ENCODE measurements around the gene ANGPTL2.

Gene ANGPTL2

DNA sequence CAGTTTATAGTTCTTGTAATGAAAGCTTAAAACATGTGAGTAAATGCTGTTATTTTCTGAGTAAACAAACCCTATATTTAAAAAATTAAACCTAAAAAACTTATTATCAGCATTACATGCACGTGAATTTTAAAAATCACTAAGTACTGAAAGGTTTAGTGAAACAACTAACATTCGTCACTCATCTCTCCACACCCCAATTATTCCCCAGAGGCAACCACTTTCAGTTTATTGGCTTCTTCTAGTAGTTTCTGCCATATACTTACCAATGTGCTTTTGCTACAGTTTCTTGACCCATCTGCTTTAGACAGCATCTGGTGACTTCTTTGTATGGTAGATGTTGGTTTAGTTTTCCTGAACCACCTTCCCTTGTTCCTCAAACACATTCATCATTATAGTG is 58.1 kb downstream of the ANGPTL2 start:
- in situ Hi-C loops (cut with HindIII; ENCODE audit: low sequenced_read_pairs) = no loop called here
- TF ChIP-seq, protein P1, sequence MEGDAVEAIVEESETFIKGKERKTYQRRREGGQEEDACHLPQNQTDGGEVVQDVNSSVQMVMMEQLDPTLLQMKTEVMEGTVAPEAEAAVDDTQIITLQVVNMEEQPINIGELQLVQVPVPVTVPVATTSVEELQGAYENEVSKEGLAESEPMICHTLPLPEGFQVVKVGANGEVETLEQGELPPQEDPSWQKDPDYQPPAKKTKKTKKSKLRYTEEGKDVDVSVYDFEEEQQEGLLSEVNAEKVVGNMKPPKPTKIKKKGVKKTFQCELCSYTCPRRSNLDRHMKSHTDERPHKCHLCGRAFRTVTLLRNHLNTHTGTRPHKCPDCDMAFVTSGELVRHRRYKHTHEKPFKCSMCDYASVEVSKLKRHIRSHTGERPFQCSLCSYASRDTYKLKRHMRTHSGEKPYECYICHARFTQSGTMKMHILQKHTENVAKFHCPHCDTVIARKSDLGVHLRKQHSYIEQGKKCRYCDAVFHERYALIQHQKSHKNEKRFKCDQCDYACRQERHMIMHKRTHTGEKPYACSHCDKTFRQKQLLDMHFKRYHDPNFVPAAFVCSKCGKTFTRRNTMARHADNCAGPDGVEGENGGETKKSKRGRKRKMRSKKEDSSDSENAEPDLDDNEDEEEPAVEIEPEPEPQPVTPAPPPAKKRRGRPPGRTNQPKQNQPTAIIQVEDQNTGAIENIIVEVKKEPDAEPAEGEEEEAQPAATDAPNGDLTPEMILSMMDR (IDR thresholded peaks at IDR 0.05; ENCODE audit: low read depth, low read length) = no peak
- no peak overlapping the region for H3K4me3 ChIP-seq (ENCODE audit: low read depth, low read length)
- no peak for DNase-seq (ENCODE audit: low read depth, low spot score)

- DNase-seq (ENCODE audit: low read depth, low spot score) = no peak
- TF ChIP-seq, protein P1 (IDR thresholded peaks at IDR 0.05; ENCODE audit: low read depth, low read length) = no peak
- in situ Hi-C loops (cut with HindIII; ENCODE audit: low sequenced_read_pairs) = no loop called here
- no peak overlapping the region for H3K4me3 ChIP-seq (ENCODE audit: low read depth, low read length)
These were observed 61.0 kb downstream of the ANGPTL2 start for GRCh38 chr9:127061411-127061810.

DNA sequence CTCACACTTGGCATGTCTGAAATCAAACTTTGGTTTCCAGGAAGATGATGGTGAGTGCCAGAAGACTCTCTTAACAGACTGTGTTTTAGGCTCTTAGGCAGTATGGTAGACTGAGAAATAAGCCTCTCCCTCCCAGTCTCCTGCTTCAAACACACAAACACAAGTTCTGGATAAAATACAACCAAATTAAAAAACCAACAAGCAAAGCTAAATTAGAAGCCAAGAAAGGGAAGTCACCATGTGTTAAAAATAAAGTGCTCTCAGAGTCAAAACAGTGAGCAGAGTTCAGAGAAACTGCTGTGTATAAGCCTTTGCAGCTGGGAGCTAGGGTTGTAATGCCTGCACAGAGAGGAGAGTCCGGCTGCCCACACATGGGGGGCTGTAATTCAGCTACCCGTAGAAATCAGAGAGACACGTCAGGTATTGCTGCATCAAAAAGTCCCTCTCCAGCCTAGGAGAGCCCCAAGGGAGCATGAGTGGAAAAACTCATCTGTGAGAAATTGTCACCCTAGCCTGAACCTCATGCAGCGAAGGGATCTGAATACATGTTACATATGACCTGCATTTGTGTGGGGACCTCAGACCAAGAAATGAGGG is 62.6 kb downstream of the ANGPTL2 start:
- DNase-seq (ENCODE audit: low read depth, low spot score) = no peak
- no peak overlapping the region for H3K4me3 ChIP-seq (ENCODE audit: low read depth, low read length)
- TF ChIP-seq, protein P1 (IDR thresholded peaks at IDR 0.05; ENCODE audit: low read depth, low read length) = no peak
- in situ Hi-C loops (cut with HindIII; ENCODE audit: low sequenced_read_pairs) = no loop called here

- no peak overlapping the region for H3K4me3 ChIP-seq (ENCODE audit: low read depth, low read length)
- in situ Hi-C loops (cut with HindIII; ENCODE audit: low sequenced_read_pairs) = no loop called here
- TF ChIP-seq, protein P1 (IDR thresholded peaks at IDR 0.05; ENCODE audit: low read depth, low read length) = no peak
- DNase-seq (ENCODE audit: low read depth, low spot score) = no peak
These were observed 63.4 kb downstream of the ANGPTL2 start for GRCh38 chr9:127059030-127059429.

- TF ChIP-seq, protein P1 (IDR thresholded peaks at IDR 0.05; ENCODE audit: low read depth, low read length) = no peak
- in situ Hi-C loops (cut with HindIII; ENCODE audit: low sequenced_read_pairs) = no loop called here
- H3K4me3 ChIP-seq (ENCODE audit: low read depth, low read length) = no peak overlapping the region
- no peak for DNase-seq (ENCODE audit: low read depth, low spot score)
These were observed 63.8 kb downstream of the ANGPTL2 start for GRCh38 chr9:127058645-127059021.

DNA sequence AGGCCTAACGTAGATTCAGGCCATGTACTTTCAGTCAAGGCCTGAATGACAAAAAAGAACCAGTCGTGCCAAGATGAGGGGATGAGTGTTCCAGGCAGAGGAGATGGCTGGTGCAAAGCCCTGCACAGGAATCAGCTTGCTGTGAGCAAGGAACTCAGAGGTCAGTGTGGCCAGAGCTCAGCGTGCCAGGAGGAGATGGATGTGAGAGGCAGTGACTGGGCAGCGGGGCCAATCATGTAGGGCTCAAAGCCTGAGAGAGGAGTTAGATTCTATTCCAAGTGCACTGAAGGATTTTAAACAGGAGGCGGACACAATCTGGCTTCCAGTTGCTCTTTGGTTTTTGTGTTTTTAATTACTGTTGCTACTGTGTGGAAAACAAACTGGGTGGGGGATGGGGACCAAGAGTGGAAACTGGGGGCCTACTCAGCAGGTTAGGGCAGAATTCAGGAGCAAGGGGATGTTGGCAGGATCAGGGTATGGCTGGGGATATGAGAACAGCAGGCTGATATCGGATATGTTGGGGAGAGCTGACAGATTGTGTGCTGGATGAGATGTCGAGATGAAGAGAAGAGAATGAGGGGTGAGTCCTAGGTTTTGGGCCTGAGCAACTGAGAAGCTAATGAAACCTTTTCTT is 64.3 kb downstream of the ANGPTL2 start:
- in situ Hi-C loops (cut with HindIII; ENCODE audit: low sequenced_read_pairs) = no loop called here
- H3K4me3 ChIP-seq (ENCODE audit: low read depth, low read length) = no peak overlapping the region
- no peak for DNase-seq (ENCODE audit: low read depth, low spot score)
- TF ChIP-seq, protein P1 (IDR thresholded peaks at IDR 0.05; ENCODE audit: low read depth, low read length) = no peak
